Left lobe of liver (tissue), 1 donor: ENCODE measurements around the gene BRAT1. TPM values are rescaled to one million over a fixed set of nuclear protein-coding genes. Genes with fewer than 3 reads are reported as not detected.

Source experiments
- total RNA-seq: library from RNA; stranded (reverse); gene quantifications from one replicate; pipeline ENCODE4 v1.2.1, GENCODE V29; 2021
- donor health status: DM: no; HTN: yes; CAD: no.

BRAT1 gene
- total RNA-seq, 1 donor from 2014 or later = 15.6 TPM

Other genes starting within 250 kb of the BRAT1 start
- 12.2 TPM for gene SNX8, start 241.1 kb downstream of the BRAT1 start, total RNA-seq
- gene EIF3B, start 200.7 kb downstream of the BRAT1 start, total RNA-seq = 62.6 TPM
- 8.2 TPM for gene CHST12, start 151.9 kb downstream of the BRAT1 start, total RNA-seq
- gene GRIFIN, start 79.1 kb downstream of the BRAT1 start, total RNA-seq = not detected
- gene LFNG, start 35.8 kb downstream of the BRAT1 start, total RNA-seq = 1.2 TPM
- 5.7 TPM for gene IQCE, start 3.5 kb upstream of the BRAT1 start, total RNA-seq
- gene TTYH3, start 76.5 kb upstream of the BRAT1 start, total RNA-seq = 15.5 TPM
- 0.83 TPM for gene AMZ1, start 132.7 kb upstream of the BRAT1 start, total RNA-seq